NCI-H146 (cell line): Measurements from ENCODE around the gene ERC2.

Experiments
- DNase-seq: peaks from one replicate; lab custom pipeline; 2025; lab: John Stamatoyannopoulos, UW

ERC2 gene

DNA sequence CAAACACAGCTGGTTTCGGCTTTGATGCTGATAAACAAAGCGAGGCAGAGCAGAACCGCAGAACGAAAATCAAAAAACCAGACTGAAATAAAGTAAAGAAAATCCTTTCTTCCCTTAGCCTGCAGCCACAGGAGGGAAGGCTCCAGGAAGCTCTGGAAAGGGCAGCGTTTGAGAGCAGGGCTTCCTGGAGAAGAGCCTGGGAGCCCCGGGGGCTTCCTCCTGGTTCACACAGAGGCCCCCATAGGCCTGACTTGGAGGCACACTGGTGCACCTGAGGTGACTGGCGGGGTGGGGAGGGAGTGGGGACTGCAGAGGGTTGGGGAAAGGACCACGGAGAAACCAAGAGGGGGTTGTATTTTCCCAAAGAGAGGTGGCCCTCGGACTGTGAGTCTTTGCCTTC, 882.4 kb downstream of the ERC2 start:
- no peak for DNase-seq

GRCh38 chr3:55584716-55585368, 883.4 kb downstream of the ERC2 start:
- DNase-seq: no peak

- DNase-seq: no peak
These were observed 884.2 kb downstream of the ERC2 start for GRCh38 chr3:55584030-55584429.

DNA sequence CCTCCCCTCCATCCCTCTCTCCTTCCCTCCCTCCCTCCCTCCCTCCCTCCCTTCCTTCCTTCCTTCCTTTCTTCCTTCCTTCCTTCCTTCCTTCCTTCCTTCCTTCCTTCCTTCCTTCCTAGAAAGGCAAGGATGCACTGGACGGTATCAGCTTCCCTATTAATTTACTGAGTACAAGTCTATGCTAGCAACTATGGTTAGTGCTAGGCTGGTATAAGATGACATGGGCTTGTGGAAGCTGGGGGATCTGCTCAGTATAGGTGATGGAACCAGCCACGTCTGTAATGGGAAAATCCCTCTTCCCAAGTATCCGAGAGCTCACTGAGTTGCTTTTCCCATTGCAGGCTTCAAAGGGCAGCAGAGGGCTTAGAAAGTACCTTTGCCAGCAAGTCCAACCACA, 884.8 kb downstream of the ERC2 start:
- DNase-seq: no peak

GRCh38 chr3:55579496-55579895, 888.8 kb downstream of the ERC2 start:
- no peak for DNase-seq

- no peak for DNase-seq
These were observed 891.5 kb downstream of the ERC2 start for GRCh38 chr3:55576621-55577388.

DNA sequence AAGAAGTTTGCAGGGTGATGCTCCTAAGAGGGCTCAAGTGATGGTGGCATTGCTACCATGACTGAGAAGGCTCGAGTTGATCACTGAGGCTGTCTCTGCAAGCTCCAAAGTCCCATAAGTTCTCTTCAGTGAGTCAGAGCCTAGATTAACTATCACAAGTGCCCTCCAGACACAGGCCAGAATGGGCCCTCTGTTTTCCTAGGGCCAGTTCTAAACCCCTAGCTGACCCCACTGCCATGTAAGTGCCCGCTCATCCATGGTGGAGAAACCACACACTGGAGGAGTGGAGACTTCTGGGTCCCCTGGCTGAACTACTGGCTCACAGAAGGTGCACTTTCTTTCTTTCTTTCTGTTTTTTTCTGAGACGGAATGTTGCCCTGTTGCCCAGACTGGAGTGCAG, 893.6 kb downstream of the ERC2 start:
- DNase-seq: no peak

DNA sequence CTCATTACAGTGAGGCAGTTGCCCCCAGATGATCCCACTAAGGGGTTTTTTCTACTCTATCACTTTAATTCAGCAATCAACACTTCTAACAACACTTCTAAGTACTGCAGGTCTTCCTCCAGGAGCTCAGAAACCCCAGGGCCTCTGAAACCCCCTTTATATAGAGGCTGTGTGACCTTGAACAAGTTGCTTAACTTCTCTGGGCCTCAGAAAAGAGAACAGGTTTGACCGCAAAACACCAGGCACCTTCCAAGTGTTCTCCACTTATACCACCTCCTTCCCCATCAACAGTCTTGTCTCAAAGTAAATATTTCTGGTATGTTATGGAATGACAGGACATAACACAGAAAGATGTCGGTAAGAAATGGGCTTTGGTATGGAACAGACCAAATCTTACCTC, 895.5 kb downstream of the ERC2 start:
- no peak for DNase-seq

DNA sequence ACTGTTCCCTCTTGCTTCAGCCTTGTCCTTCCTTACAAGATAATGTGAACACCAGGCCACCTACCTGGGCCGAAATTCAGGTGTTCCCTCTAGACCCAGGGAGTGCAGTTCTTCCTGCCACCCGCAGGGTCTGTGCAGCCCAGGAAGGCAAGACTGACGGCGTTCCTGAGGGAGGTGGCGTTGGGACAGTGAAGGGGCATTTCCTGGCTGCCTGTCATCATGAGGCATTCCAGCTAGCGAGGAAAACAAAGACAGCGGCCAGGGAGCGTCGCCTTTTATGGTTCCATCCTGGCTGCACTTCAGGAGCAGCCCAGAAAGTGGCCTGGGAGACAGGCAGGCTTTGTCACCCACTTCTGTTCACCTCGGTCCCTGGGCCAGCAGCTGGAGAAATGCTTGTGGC, 896.4 kb downstream of the ERC2 start:
- DNase-seq: no peak

- no peak for DNase-seq
These were observed 897.0 kb downstream of the ERC2 start for GRCh38 chr3:55571216-55571813.

DNA sequence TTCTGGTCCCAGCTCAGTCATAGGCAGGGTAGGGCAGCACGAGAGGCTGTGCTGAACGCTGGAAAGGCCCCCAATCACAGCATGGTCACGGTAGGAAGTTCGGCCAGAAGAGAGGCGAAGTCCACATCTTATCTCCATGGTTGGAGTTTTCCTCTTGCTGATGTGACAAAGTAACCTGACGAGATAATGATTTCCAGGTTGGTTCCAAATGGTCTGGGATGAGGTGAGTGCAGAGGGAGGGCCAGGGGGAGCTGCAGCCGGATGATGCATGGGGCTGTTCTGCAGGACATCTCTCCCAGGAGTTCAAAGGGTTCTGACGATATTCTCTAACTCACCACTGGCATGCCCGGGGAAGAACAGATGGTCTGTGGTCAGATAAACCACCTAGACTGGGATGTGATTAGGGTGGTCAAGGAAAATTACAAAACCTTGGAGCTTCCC, 898.0 kb downstream of the ERC2 start:
- no peak for DNase-seq

- DNase-seq: no peak
These were observed 899.2 kb downstream of the ERC2 start for GRCh38 chr3:55569033-55569599.

GRCh38 chr3:55567615-55568014, 900.7 kb downstream of the ERC2 start:
- no peak for DNase-seq

- DNase-seq: no peak
These were observed 901.1 kb downstream of the ERC2 start for GRCh38 chr3:55567121-55567520.

- no peak for DNase-seq
These were observed 902.7 kb downstream of the ERC2 start for GRCh38 chr3:55565521-55565920.

DNA sequence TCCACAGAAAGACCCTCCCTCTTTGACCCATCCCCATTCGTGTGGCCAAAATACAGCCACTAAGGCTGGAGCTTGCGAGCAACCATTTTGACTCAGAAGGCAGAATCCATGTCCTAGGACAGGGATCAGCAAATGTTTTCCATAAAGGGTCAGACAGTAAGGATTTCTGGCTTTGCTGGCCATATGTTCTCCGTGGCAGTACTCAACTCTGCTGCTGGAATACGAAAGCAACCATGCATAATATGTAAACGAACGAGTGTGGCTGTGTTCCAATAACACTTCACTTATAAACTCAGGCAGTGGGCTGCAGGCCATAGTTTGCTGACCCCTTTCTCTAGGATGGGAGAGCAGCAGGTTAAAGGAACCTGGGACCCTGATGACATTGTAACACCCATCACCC, 903.5 kb downstream of the ERC2 start:
- DNase-seq: no peak

DNA sequence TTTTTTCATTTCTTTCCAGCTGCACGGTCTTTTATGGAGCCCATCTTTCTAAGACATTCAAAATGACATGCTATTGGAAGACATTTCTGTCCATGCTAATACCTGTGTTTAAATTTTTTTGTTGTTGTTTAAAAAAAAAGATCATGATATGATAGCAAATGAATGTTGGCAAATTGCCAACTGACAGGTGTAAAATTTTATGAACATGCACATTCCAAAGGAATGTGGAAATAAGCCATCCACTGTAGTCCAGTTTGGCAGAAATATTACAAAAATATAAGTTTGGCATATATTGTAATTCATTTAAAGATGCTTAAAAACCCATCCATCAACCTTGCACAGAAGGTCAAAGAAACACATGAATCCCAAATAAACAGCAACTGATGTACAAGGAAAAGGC, 905.6 kb downstream of the ERC2 start:
- DNase-seq: no peak

- DNase-seq: no peak
These were observed 908.5 kb downstream of the ERC2 start for GRCh38 chr3:55559500-55560423.

DNA sequence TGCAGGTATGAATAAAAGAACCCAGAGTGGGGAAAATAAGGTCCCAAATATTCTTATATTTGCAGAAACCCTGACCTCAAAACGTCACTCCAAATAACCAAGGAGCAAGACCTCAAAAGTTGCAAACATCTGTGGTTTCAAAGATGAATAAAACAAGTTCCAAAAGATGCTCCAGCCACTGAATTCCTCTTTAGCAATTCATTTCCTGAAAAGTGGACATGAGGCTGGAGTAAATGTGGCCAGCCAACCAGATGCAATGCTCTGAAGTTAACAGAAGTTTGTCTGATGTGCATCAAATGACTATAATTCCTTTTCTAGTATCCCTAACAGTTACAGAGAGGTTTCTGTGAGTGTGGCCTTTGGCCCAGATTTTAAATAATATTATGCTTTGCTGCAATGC, 910.0 kb downstream of the ERC2 start:
- DNase-seq: no peak

- DNase-seq: no peak
These were observed 910.7 kb downstream of the ERC2 start for GRCh38 chr3:55557549-55557948.

DNA sequence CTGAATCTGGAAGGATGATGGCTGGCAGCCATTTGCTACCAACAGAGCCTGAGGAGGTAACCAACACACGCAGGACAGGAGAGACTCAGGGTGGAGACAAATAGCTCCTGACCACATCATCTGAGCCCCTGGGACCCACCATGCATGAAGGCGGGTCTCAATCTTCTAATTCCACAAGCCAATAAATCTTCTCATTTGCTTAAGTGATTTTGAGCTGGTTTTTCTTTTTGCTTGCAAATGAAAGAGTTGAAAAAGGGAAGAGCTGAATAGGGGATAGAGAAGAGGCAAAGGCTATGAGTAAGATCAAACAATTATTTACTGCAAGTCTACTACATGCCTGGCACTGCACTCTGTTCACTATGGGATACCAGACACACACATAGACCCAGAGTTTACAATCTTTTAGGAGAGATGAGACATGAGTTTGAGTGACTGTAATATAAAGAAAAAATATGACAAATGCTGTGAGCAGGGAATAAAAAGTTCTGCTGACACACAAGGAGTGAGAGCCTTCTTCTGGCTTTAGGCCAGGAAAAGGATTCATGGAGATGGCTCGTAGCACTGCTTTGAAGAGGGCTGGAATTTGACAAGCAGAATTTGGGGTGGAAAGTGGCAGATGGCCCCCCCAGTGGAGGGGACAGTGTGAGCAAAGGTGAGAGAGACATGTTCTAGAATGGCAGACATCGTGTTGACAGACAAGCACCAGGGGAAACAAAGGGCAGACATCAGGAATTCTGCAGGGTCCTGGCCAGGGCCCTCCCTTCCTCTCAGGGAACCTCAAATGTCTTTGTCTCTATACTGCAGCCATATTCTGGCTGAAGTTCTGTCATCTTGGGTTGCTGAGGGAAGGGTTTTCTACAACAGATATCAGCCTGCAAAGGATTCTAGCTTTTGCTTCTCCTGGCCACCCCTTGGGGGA, 911.4 kb downstream of the ERC2 start:
- no peak for DNase-seq
